DOHH2 (cell line): Measurements from ENCODE around the gene ERC2.

ENCODE experiments used
- CTCF ChIP-seq: fragments of 200-600 bp; sonication (generic); IDR thresholded peaks from one replicate; pipeline ENCODE4 v1.5.1; 2014; ENCODE audit warnings: antibody characterized with exemption, mild to moderate bottlenecking, low read depth, low read length; ENCODE audit not compliant: poor library complexity, severe bottlenecking
- EZH2phosphoT487 ChIP-seq: fragments of 200-600 bp; sonication (generic); IDR thresholded peaks from 2 replicates; pipeline ENCODE4 v1.6.1; 2017; ENCODE audit warnings: borderline replicate concordance, mild to moderate bottlenecking, antibody characterized with exemption, low read length, moderate library complexity, mixed read lengths

GRCh38 chr3:55511895-55512570 lies 956.2 kb downstream of the ERC2 start:
- TF ChIP-seq CTCF, result no peak
- no peak for TF ChIP-seq EZH2phosphoT487
